ENCODE measurements around the gene RNF151. TPM values are rescaled to one million over a fixed set of nuclear protein-coding genes. Genes with fewer than 3 reads are reported as not detected.

Gene RNF151
- total RNA-seq, 1 donor from 2014 or later: 0.39 TPM

- Mint-ChIP-seq H3K36me3 (ENCODE audit: low read depth) (peaks cover 32% of the 10 kb centered on the region), H3K27ac (no peak overlapping the region), H3K4me1 (ENCODE audit: low read depth) (peaks cover 3% of the 10 kb centered on the region), H3K4me3 (ENCODE audit: low read depth) (no peak overlapping the region), H3K9me3 (no peaks in the 10 kb centered on the region), H3K27me3 (ENCODE audit: low read depth) (no peaks in the 10 kb centered on the region)
- DNase-seq (ENCODE audit: low spot score): no peak
- intact Hi-C loops (cut with micrococcal nuclease): no loop called here
Observed at GRCh38 chr16:1998852-1999801, 32.5 kb downstream of the RNF151 start.

- no peaks in the 10 kb centered on the region for H3K9me3 Mint-ChIP-seq
- no peaks in the 10 kb centered on the region for H3K27me3 Mint-ChIP-seq (ENCODE audit: low read depth)
- peaks cover 32% of the 10 kb centered on the region for H3K36me3 Mint-ChIP-seq (ENCODE audit: low read depth)
- no peak overlapping the region for H3K27ac Mint-ChIP-seq
- peaks cover 3% of the 10 kb centered on the region for H3K4me1 Mint-ChIP-seq (ENCODE audit: low read depth)
- intact Hi-C loops (cut with micrococcal nuclease): no loop called here
- no peak overlapping the region for H3K4me3 Mint-ChIP-seq (ENCODE audit: low read depth)
- DNase-seq (ENCODE audit: low spot score): no peak
Observed at GRCh38 chr16:1999866-2000514, 33.3 kb downstream of the RNF151 start.

GRCh38 chr16:2001035-2001434, 34.4 kb downstream of the RNF151 start:
- no peak overlapping the region for H3K4me3 Mint-ChIP-seq (ENCODE audit: low read depth)
- no peak for DNase-seq (ENCODE audit: low spot score)
- H3K36me3 Mint-ChIP-seq (ENCODE audit: low read depth): peaks cover 32% of the 10 kb centered on the region
- intact Hi-C loops (cut with micrococcal nuclease): no loop called here
- H3K27me3 Mint-ChIP-seq (ENCODE audit: low read depth): no peaks in the 10 kb centered on the region
- H3K9me3 Mint-ChIP-seq: no peaks in the 10 kb centered on the region
- H3K27ac Mint-ChIP-seq: no peak overlapping the region
- H3K4me1 Mint-ChIP-seq (ENCODE audit: low read depth): peaks cover 3% of the 10 kb centered on the region

- Mint-ChIP-seq H3K4me1 (ENCODE audit: low read depth) (peaks cover 4% of the 10 kb centered on the region), H3K36me3 (ENCODE audit: low read depth) (peaks cover 36% of the 10 kb centered on the region), H3K4me3 (ENCODE audit: low read depth) (no peak overlapping the region), H3K27ac (no peak overlapping the region), H3K27me3 (ENCODE audit: low read depth) (no peaks in the 10 kb centered on the region), H3K9me3 (no peaks in the 10 kb centered on the region)
- DNase-seq (ENCODE audit: low spot score): no peak
- intact Hi-C loops (cut with micrococcal nuclease): no loop called here
Observed at GRCh38 chr16:2001456-2002355, 35.0 kb downstream of the RNF151 start.

- Mint-ChIP-seq H3K36me3 (ENCODE audit: low read depth) (peaks cover 39% of the 10 kb centered on the region), H3K27ac (no peak overlapping the region), H3K27me3 (ENCODE audit: low read depth) (no peaks in the 10 kb centered on the region), H3K4me3 (ENCODE audit: low read depth) (no peak overlapping the region), H3K4me1 (ENCODE audit: low read depth) (peaks cover 9% of the 10 kb centered on the region), H3K9me3 (no peaks in the 10 kb centered on the region)
- intact Hi-C loops (cut with micrococcal nuclease): no loop called here
- no peak for DNase-seq (ENCODE audit: low spot score)
Observed at GRCh38 chr16:2002406-2003230, 36.0 kb downstream of the RNF151 start.

GRCh38 chr16:2003231-2003826, 36.7 kb downstream of the RNF151 start:
- no peak for DNase-seq (ENCODE audit: low spot score)
- Mint-ChIP-seq H3K27me3 (ENCODE audit: low read depth) (no peaks in the 10 kb centered on the region), H3K9me3 (no peaks in the 10 kb centered on the region), H3K4me1 (ENCODE audit: low read depth) (peaks cover 13% of the 10 kb centered on the region), H3K36me3 (ENCODE audit: low read depth) (peaks cover 39% of the 10 kb centered on the region), H3K4me3 (ENCODE audit: low read depth) (no peak overlapping the region), H3K27ac (no peak overlapping the region)
- intact Hi-C loops (cut with micrococcal nuclease): no loop called here

- Mint-ChIP-seq H3K27ac (no peak overlapping the region), H3K4me3 (ENCODE audit: low read depth) (no peak overlapping the region), H3K36me3 (ENCODE audit: low read depth) (peaks cover 44% of the 10 kb centered on the region), H3K4me1 (ENCODE audit: low read depth) (peaks cover 18% of the 10 kb centered on the region), H3K9me3 (no peaks in the 10 kb centered on the region), H3K27me3 (ENCODE audit: low read depth) (no peaks in the 10 kb centered on the region)
- peak; percentile 83 for DNase-seq (ENCODE audit: low spot score)
- intact Hi-C loops (cut with micrococcal nuclease): no loop called here
Observed at GRCh38 chr16:2003827-2004641, 37.4 kb downstream of the RNF151 start.

GRCh38 chr16:2004795-2005517, 38.3 kb downstream of the RNF151 start:
- H3K27me3 Mint-ChIP-seq (ENCODE audit: low read depth): no peaks in the 10 kb centered on the region
- no peak overlapping the region for H3K27ac Mint-ChIP-seq
- DNase-seq (ENCODE audit: low spot score): no peak
- H3K4me3 Mint-ChIP-seq (ENCODE audit: low read depth): no peak overlapping the region
- intact Hi-C loops (cut with micrococcal nuclease): loop anchor here (5.0 kb wide), 1 partner anchor 42 kb away; the partner anchor contains the start of genes NTHL1 and TSC2
- no peaks in the 10 kb centered on the region for H3K9me3 Mint-ChIP-seq
- H3K36me3 Mint-ChIP-seq (ENCODE audit: low read depth): peaks cover 44% of the 10 kb centered on the region
- H3K4me1 Mint-ChIP-seq (ENCODE audit: low read depth): peaks cover 18% of the 10 kb centered on the region

GRCh38 chr16:2005646-2006045, 39.0 kb downstream of the RNF151 start:
- H3K4me1 Mint-ChIP-seq (ENCODE audit: low read depth): peaks cover 22% of the 10 kb centered on the region

GRCh38 chr16:2006317-2006716, 39.7 kb downstream of the RNF151 start:
- H3K4me3 Mint-ChIP-seq (ENCODE audit: low read depth): peak overlapping the region; percentile 39
- H3K4me1 Mint-ChIP-seq (ENCODE audit: low read depth): peaks cover 22% of the 10 kb centered on the region
- intact Hi-C loops (cut with micrococcal nuclease): loop anchor here (5.0 kb wide), 1 partner anchor 41 kb away; the partner anchor contains the start of genes NTHL1 and TSC2
- DNase-seq (ENCODE audit: low spot score): no peak
- peaks cover 43% of the 10 kb centered on the region for H3K36me3 Mint-ChIP-seq (ENCODE audit: low read depth)
- no peak overlapping the region for H3K27ac Mint-ChIP-seq
- no peaks in the 10 kb centered on the region for H3K9me3 Mint-ChIP-seq
- H3K27me3 Mint-ChIP-seq (ENCODE audit: low read depth): no peaks in the 10 kb centered on the region

More at GRCh38 chr16:2005646-2006045, 39.0 kb downstream of the RNF151 start:
- H3K27ac Mint-ChIP-seq: no peak overlapping the region
- peaks cover 48% of the 10 kb centered on the region for H3K36me3 Mint-ChIP-seq (ENCODE audit: low read depth)
- no peak overlapping the region for H3K4me3 Mint-ChIP-seq (ENCODE audit: low read depth)
- H3K27me3 Mint-ChIP-seq (ENCODE audit: low read depth): no peaks in the 10 kb centered on the region
- intact Hi-C loops (cut with micrococcal nuclease): loop anchor here (5.0 kb wide), 1 partner anchor 42 kb away; the partner anchor contains the start of genes NTHL1 and TSC2
- no peaks in the 10 kb centered on the region for H3K9me3 Mint-ChIP-seq
- DNase-seq (ENCODE audit: low spot score): no peak

Data from activated T-helper 2 cell treated with anti-CD3 and anti-CD28 coated beads, Interferon-gamma antibody, Interleukin-2, Interleukin-4, amounts not matched to agents 10 μg/mL and 5 μg/mL and 100 μg/mL, durations not matched to agents 14 hours and 24 hours and 36 hours (primary cell).